ENCODE results near the gene GABARAP.

DNA sequence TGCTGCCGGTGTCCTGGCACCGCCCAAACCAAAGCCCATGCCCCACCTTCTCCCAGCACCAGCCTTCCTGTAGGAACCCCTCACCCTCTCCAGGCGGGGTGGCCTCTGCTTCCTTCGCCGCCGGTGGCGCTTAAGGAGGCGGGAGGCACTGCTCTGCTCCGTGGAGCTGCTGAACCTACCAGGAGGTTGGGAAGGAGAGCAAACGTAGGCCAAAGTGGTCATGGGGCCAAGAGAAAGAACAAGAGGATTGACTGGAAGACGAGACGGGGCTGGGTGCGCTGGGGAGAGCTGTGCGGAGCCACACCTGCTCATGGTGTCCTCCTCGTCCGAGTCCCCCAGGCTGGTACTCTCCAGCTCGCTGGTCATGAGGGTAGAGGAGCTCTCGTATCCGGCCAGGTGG is 12.7 kb downstream of the GABARAP start:
- TF ChIP-seq CTCF (IDR thresholded peaks at IDR 0.05 in 2 of 3, conservative IDR thresholded peaks at IDR 0.05 in 1 of 3; ENCODE audit: control insufficient read depth in 2 of 3, extremely low read depth in 1 of 3, insufficient read depth in 1 of 3, low read depth in 3 of 3, low read length in 3 of 3) (no peak), POLR2AphosphoS5 (IDR thresholded peaks at IDR 0.05; ENCODE audit: low read length) (no peak)

Data from GM12878 (cell line).